Measurements from ENCODE around the gene C21orf58.

Gene C21orf58

DNA sequence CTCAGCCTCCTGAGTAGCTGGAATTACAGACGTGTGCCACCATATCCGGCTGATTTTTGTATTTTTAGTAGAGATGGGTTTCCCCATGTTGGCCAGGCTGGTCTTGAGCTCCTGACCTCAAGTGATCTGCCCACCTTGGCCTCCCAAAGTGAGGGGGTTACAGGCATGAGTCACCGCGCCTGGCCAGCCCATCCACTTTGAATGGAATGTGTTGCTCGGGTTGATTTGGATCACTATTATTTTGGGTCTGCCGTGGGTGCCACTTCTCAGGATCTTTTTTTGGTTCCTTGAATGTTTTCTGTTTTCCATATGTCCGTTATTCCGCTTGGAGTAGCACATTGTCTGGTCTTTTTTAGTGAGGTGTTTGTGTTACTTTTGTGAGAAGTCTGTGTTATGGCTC, 17.3 kb upstream of the C21orf58 start:
- Histone ChIP-seq H3K4me1 (ENCODE audit: insufficient read depth, low read length) (no peaks in the 10 kb centered on the region), H3K9me3 (ENCODE audit: insufficient read depth, low read depth, low read length) (no peaks in the 10 kb centered on the region), H3K27ac (ENCODE audit: low read depth, low read length) (no peak overlapping the region), H3K27me3 (ENCODE audit: insufficient read depth, low read length) (no peaks in the 10 kb centered on the region), H3K9ac (ENCODE audit: low read depth, low read length) (no peak overlapping the region), H3K36me3 (ENCODE audit: insufficient read depth, low read length) (peaks cover 50% of the 10 kb centered on the region), H3K4me3 (ENCODE audit: low read length) (no peak overlapping the region)
- 91% methylated on average over 8 of the region's 8 CpGs for WGBS

DNA sequence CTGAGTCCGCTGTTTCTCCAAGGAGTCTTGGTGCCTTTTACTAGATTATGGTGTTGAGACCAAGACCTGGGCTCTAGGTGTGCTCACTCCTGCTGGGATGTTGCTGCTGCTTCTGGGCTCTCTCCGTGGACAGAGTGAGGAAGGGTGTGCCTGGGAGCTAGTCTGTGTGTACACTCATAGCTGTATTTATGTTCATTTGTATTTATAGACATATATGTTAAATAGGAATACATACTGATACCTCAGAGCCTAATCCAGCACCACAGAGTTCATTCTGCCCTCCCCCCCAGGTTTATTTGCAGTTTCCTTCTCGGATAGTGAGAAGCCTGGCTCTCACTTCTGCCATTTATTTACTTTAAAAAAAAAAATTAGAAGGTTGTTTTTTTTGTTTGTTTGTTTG, 12.9 kb upstream of the C21orf58 start:
- no peaks in the 10 kb centered on the region for H3K27me3 ChIP-seq (ENCODE audit: insufficient read depth, low read length)
- no peak overlapping the region for H3K9ac ChIP-seq (ENCODE audit: low read depth, low read length)
- peaks cover 69% of the 10 kb centered on the region for H3K36me3 ChIP-seq (ENCODE audit: insufficient read depth, low read length)
- no peaks in the 10 kb centered on the region for H3K4me1 ChIP-seq (ENCODE audit: insufficient read depth, low read length)
- H3K9me3 ChIP-seq (ENCODE audit: insufficient read depth, low read depth, low read length) = no peaks in the 10 kb centered on the region
- WGBS = 92% methylated on average over 3 of the region's 3 CpGs
- H3K4me3 ChIP-seq (ENCODE audit: low read length) = no peak overlapping the region
- H3K27ac ChIP-seq (ENCODE audit: low read depth, low read length) = no peak overlapping the region

- no peaks in the 10 kb centered on the region for H3K4me1 ChIP-seq (ENCODE audit: insufficient read depth, low read length)
- no peak overlapping the region for H3K27ac ChIP-seq (ENCODE audit: low read depth, low read length)
- H3K4me3 ChIP-seq (ENCODE audit: low read length) = no peak overlapping the region
- 96% methylated on average over 12 of the region's 12 CpGs for WGBS
- H3K27me3 ChIP-seq (ENCODE audit: insufficient read depth, low read length) = no peaks in the 10 kb centered on the region
- no peak overlapping the region for H3K9ac ChIP-seq (ENCODE audit: low read depth, low read length)
- peaks cover 82% of the 10 kb centered on the region for H3K36me3 ChIP-seq (ENCODE audit: insufficient read depth, low read length)
- H3K9me3 ChIP-seq (ENCODE audit: insufficient read depth, low read depth, low read length) = no peaks in the 10 kb centered on the region
Observed at GRCh38 chr21:46334351-46335140, 10.9 kb upstream of the C21orf58 start.

DNA sequence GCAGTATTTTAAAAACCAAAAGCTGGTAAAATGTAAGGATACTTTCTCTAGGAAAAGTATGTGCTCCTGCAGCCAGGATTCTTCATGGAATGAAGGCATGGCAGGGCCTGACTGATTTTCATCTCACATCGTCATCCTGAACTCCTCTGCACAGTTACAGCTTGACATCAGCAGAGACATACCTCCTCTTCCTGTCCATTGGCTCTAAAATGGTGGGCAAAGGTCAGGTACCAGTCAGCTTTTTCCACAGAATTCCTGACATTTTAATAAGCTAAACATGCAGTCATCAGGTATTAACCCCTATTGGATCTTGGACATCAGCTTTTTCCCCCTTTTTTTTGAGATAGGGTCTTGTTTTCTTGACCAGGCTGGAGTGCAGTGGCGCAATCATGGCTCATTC, 6.1 kb upstream of the C21orf58 start:
- Histone ChIP-seq H3K27me3 (ENCODE audit: insufficient read depth, low read length) (no peaks in the 10 kb centered on the region), H3K36me3 (ENCODE audit: insufficient read depth, low read length) (peaks cover 63% of the 10 kb centered on the region), H3K9ac (ENCODE audit: low read depth, low read length) (no peak overlapping the region), H3K4me1 (ENCODE audit: insufficient read depth, low read length) (peaks cover 11% of the 10 kb centered on the region), H3K4me3 (ENCODE audit: low read length) (no peak overlapping the region), H3K27ac (ENCODE audit: low read depth, low read length) (no peak overlapping the region), H3K9me3 (ENCODE audit: insufficient read depth, low read depth, low read length) (no peaks in the 10 kb centered on the region)
- 92% methylated on average over 2 of the region's 2 CpGs for WGBS

DNA sequence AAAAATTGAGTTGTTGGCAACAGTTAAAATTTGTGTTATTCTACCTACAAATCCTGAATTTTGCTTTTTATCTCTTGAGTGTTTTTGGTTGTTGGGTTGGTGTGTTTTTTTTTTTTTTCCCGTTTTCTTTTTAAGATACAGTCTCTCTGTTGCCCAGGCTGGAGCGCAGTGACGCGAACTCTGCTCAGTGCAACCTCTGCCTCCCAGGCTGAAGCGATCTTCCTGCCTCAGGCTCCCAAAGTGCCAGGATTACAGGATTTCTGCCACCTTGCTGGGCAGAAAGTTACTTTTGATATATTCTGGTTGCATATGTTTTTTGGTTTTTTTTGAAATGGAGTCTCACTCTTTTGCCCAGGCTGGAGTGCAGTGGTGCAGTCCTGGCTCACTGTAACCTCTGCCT, 4.5 kb upstream of the C21orf58 start:
- Histone ChIP-seq H3K9me3 (ENCODE audit: insufficient read depth, low read depth, low read length) (no peaks in the 10 kb centered on the region), H3K9ac (ENCODE audit: low read depth, low read length) (no peak overlapping the region), H3K4me1 (ENCODE audit: insufficient read depth, low read length) (peaks cover 11% of the 10 kb centered on the region), H3K36me3 (ENCODE audit: insufficient read depth, low read length) (peaks cover 55% of the 10 kb centered on the region), H3K4me3 (ENCODE audit: low read length) (no peak overlapping the region), H3K27ac (ENCODE audit: low read depth, low read length) (no peak overlapping the region), H3K27me3 (ENCODE audit: insufficient read depth, low read length) (no peaks in the 10 kb centered on the region)
- WGBS = 82% methylated on average over 5 of the region's 5 CpGs

- Histone ChIP-seq H3K4me1 (ENCODE audit: insufficient read depth, low read length) (peaks cover 11% of the 10 kb centered on the region), H3K27ac (ENCODE audit: low read depth, low read length) (no peak overlapping the region), H3K9me3 (ENCODE audit: insufficient read depth, low read depth, low read length) (no peaks in the 10 kb centered on the region), H3K36me3 (ENCODE audit: insufficient read depth, low read length) (peaks cover 55% of the 10 kb centered on the region), H3K9ac (ENCODE audit: low read depth, low read length) (no peak overlapping the region), H3K4me3 (ENCODE audit: low read length) (no peak overlapping the region), H3K27me3 (ENCODE audit: insufficient read depth, low read length) (no peaks in the 10 kb centered on the region)
- 93% methylated on average over 4 of the region's 4 CpGs for WGBS
Observed at GRCh38 chr21:46327711-46328110, 4.0 kb upstream of the C21orf58 start.

- Histone ChIP-seq H3K9me3 (ENCODE audit: insufficient read depth, low read depth, low read length) (no peaks in the 10 kb centered on the region), H3K36me3 (ENCODE audit: insufficient read depth, low read length) (peaks cover 50% of the 10 kb centered on the region), H3K4me3 (ENCODE audit: low read length) (peak overlapping the region; percentile 90; the same call in 1 of the 2 replicates), H3K9ac (ENCODE audit: low read depth, low read length) (no peak overlapping the region), H3K27me3 (ENCODE audit: insufficient read depth, low read length) (no peaks in the 10 kb centered on the region), H3K27ac (ENCODE audit: low read depth, low read length) (no peak overlapping the region), H3K4me1 (ENCODE audit: insufficient read depth, low read length) (peaks cover 20% of the 10 kb centered on the region)
- WGBS = 90% methylated on average over 15 of the region's 15 CpGs
Observed at GRCh38 chr21:46326110-46326703, 2.5 kb upstream of the C21orf58 start.

DNA sequence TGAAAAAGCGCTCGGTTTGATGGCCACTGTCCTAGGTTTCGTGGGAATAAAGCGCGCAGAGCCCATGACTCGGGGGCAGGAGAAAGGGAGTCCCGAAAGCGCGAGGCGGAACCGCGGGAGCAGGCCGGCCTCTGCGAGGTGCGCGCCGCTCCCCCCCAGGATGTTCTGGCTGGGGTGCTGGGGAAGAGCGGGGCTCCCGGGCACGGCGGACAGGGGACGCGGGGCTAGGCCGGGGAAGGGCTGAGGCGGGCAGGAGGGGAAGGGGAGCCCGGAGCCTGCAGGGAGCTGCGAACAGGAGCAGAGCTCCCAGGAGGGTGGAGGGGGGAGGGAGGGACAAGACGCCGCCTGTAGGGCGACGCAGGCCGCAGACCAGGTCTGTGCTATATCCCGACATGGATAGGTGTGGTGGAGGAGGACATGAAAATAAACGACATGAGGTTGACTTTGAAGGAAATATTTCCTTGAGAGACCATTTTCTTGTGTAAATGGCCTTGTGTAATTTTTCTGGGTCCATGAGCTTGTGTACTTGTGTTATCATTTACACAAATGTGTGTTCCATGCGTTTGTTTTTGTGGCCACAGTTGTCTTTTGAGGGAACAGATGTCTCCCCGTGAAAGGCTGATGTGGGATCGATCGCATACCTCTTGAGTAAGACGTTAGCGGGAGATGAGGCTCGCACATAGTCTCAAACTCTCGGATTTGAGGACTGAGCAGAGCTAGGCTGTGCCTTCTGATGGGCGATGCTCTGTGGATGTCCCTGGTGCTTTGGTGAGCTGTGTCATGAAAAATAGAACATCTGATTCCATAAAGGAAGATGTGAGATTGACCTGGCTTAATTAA, 1.6 kb upstream of the C21orf58 start:
- WGBS = 9% methylated on average over 43 of the region's 43 CpGs
- peaks cover 48% of the 10 kb centered on the region for H3K36me3 ChIP-seq (ENCODE audit: insufficient read depth, low read length)
- H3K9ac ChIP-seq (ENCODE audit: low read depth, low read length) = peak overlapping the region; percentile 91
- H3K27ac ChIP-seq (ENCODE audit: low read depth, low read length) = peak overlapping the region; percentile 68
- H3K4me3 ChIP-seq (ENCODE audit: low read length) = peak overlapping the region; percentile 90
- no peaks in the 10 kb centered on the region for H3K9me3 ChIP-seq (ENCODE audit: insufficient read depth, low read depth, low read length)
- peaks cover 22% of the 10 kb centered on the region for H3K4me1 ChIP-seq (ENCODE audit: insufficient read depth, low read length)
- H3K27me3 ChIP-seq (ENCODE audit: insufficient read depth, low read length) = no peaks in the 10 kb centered on the region

DNA sequence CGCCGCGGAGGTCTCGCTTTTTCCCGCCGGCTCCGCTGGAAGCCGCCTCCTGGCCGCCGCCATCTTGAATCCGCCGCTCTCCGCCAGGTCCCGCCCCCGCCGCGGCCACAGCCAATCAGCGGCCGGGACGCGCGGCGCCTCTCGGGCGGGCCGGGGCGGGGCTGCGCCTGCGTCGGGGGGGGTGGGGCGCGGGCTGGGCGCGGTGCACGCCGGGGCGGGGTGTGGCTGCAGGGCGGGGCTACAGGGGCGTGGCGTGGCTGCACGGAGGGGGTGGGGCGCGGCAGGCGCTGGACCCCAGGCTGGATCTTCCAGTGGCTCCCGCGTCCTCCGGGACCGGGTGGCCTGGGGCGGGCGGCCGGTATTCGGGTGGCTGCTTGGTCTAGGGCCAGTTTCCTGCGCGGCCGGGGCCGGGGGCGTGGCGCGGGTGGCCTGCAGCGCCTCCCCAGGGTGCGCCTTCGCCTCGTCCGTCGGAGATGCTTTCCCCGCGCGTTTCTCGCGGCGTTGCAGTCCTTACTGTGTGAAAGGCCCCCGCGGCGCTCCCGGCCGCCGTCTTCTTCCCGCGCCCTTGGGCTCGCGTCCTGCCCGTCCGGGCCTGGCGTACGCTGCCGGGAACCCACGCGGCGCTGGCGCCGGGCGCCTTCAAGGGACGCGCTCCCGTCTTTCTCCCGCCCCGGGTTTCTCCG, 861 bp upstream of the C21orf58 start:
- Histone ChIP-seq H3K9ac (ENCODE audit: low read depth, low read length) (peak overlapping the region; percentile 99), H3K27me3 (ENCODE audit: insufficient read depth, low read length) (no peaks in the 10 kb centered on the region), H3K9me3 (ENCODE audit: insufficient read depth, low read depth, low read length) (no peaks in the 10 kb centered on the region), H3K27ac (ENCODE audit: low read depth, low read length) (peak overlapping the region; percentile 100), H3K4me1 (ENCODE audit: insufficient read depth, low read length) (peaks cover 22% of the 10 kb centered on the region), H3K4me3 (ENCODE audit: low read length) (peak overlapping the region; percentile 100), H3K36me3 (ENCODE audit: insufficient read depth, low read length) (peaks cover 40% of the 10 kb centered on the region)
- WGBS = under 1% methylated on average over 98 of the region's 98 CpGs

DNA sequence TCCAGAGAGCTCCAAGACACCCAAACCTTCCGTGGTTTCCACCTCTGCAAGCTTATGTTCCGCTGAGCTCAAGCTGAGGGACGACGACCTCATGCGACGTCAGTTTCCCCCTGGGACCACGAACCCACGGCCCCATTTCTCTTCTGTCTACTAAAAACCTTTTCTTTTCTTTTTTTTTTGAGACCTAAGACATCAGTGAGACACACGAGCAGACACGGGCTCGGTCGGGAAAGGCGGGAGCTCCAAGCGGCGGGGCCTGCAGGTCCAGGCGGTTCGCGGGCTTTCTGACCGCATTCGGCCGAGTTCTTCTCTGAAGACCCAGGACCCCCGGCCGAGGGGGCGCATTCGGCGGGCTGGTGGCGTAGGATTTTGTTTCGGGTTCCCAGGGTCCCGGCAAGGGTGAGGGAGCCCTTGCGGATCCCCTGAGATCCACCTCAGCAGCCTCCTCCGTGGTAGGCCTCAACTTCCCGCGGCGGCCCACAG, 402 bp downstream of the C21orf58 start:
- Histone ChIP-seq H3K36me3 (ENCODE audit: insufficient read depth, low read length) (peaks cover 30% of the 10 kb centered on the region), H3K4me3 (ENCODE audit: low read length) (peak overlapping the region; percentile 100), H3K27ac (ENCODE audit: low read depth, low read length) (peak overlapping the region; percentile 96), H3K9ac (ENCODE audit: low read depth, low read length) (peak overlapping the region; percentile 96), H3K4me1 (ENCODE audit: insufficient read depth, low read length) (peaks cover 22% of the 10 kb centered on the region), H3K27me3 (ENCODE audit: insufficient read depth, low read length) (no peaks in the 10 kb centered on the region), H3K9me3 (ENCODE audit: insufficient read depth, low read depth, low read length) (no peaks in the 10 kb centered on the region)
- under 1% methylated on average over 34 of the region's 34 CpGs for WGBS
